ENCODE measurements around the gene PLEKHF1. TPM values are rescaled to one million over a fixed set of nuclear protein-coding genes. Genes with fewer than 3 reads are reported as not detected.
A peak's percentile ranks its signal among the peaks of the same experiment; 100 is the strongest.

The PLEKHF1 gene
- total RNA-seq, 1 experiment from 2014 or later = 15.9 TPM

DNA sequence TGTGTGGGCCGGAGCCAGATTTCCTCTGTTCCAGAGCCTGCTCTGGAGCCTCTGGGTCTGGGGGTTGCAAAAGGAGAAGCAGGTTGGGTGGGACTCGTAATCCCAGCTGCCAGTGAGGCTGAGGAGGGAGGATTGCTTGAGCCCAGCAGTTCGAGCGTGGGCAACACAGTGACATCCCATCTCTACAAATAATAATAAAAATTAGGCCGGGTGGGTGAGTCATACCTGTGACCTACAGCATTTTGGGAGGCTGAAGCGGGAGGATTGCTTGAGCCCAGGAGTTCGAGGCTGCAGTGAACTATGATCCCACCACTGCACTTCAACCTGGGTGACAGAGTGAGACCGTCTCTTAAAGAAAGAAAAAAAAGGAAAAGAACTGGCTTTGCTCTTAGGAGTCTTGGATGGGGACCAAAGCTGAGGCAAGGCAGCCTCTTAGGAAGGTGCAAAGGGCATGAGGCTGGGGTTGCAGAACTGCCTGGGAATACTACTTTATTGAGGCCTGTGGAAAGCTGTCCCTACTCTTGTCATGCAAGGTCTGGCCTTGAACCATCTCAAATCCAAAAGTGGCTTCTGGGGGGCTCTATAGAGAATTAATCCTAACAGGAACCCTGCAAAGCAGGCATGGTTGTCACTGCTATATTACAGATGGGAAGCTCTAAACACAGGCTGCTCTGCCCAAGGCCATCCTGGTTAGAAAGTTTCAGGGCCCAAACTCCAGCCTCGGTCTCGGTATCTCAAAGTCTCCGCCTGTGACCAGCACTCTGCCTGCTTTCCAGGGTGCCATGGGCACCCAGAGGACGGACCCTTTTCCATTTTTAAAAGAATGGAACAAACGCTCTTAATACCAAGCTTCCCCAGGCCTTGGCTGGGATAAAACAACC is 50.7 kb downstream of the PLEKHF1 start:
- ATAC-seq (peak; percentile 33), DNase-seq (peak; percentile 31)
- Histone ChIP-seq H3K9me2 (replicated peaks; ENCODE audit: low read length) (no peaks in the 10 kb centered on the region), H3K79me2 (ENCODE audit: low read length) (peaks cover 3% of the 10 kb centered on the region; the same call in 1 of the 2 replicates), H3K27ac (ENCODE audit: low read length) (peak overlapping the region; percentile 54), H2AFZ (ENCODE audit: low read length) (peak overlapping the region; percentile 80), H3K4me2 (ENCODE audit: low read length) (peak overlapping the region; percentile 90), H3K36me3 (ENCODE audit: low read depth, low read length) (no peaks in the 10 kb centered on the region), H4K20me1 (ENCODE audit: low read length) (no peaks in the 10 kb centered on the region), H3K9me3 (ENCODE audit: low read length) (no peaks in the 10 kb centered on the region), H3K27me3 (ENCODE audit: low read length) (no peaks in the 10 kb centered on the region), H3F3A (ENCODE audit: low read length, unreplicated experiment) (no peaks in the 10 kb centered on the region), H3K4me3 (ENCODE audit: low read length) (peak overlapping the region; percentile 80), H3K4me1 (ENCODE audit: insufficient read depth, low read length) (peaks cover 10% of the 10 kb centered on the region), H3K9ac (ENCODE audit: low read length) (peak overlapping the region; percentile 90)
- TF ChIP-seq CTCF (conservative IDR thresholded peaks at IDR 0.05; ENCODE audit: low read depth, low read length) (no peak), EZH2phosphoT487 (IDR thresholded peaks at IDR 0.05; ENCODE audit: borderline replicate concordance, low read length) (no peak), EZH2 (IDR thresholded peaks at IDR 0.05; ENCODE audit: low read length, unreplicated experiment) (no peak)
- intact Hi-C loops (cut with micrococcal nuclease) = loop anchor here (1.0 kb wide), 2 partner anchors 22 to 106 kb away; no protein-coding TSS in a partner anchor
- TSS peak; percentile 78 for BruUV-seq (replicated peaks)
- ChIA-PET CTCF (interaction anchor here (0.6 to 1.0 kb wide), 3 partner anchors 21 to 91 kb away, joined by 3 read pairs; no protein-coding TSS in a partner anchor), POLR2A (ENCODE audit: unreplicated experiment) (interaction anchor here (0.5 to 1.0 kb wide), 3 partner anchors 50 to 106 kb away, joined by 3 read pairs; no protein-coding TSS in a partner anchor)

- POLR2A ChIA-PET (ENCODE audit: unreplicated experiment) = interaction anchor here (0.6 kb wide), 1 partner anchor 89 kb away, joined by 3 read pairs; no protein-coding TSS in a partner anchor
- intact Hi-C loops (cut with micrococcal nuclease) = no loop called here
- Histone ChIP-seq H4K20me1 (ENCODE audit: low read length) (no peaks in the 10 kb centered on the region), H3K4me1 (ENCODE audit: insufficient read depth, low read length) (peaks cover 10% of the 10 kb centered on the region), H3K4me2 (ENCODE audit: low read length) (no peak overlapping the region), H3K9me2 (replicated peaks; ENCODE audit: low read length) (no peaks in the 10 kb centered on the region), H3K9me3 (ENCODE audit: low read length) (no peaks in the 10 kb centered on the region), H3F3A (ENCODE audit: low read length, unreplicated experiment) (no peaks in the 10 kb centered on the region), H3K9ac (ENCODE audit: low read length) (no peak overlapping the region), H3K4me3 (ENCODE audit: low read length) (no peak overlapping the region), H3K27ac (ENCODE audit: low read length) (no peak overlapping the region), H3K79me2 (ENCODE audit: low read length) (peaks cover 3% of the 10 kb centered on the region; the same call in 1 of the 2 replicates), H3K27me3 (ENCODE audit: low read length) (no peaks in the 10 kb centered on the region), H3K36me3 (ENCODE audit: low read depth, low read length) (no peaks in the 10 kb centered on the region), H2AFZ (ENCODE audit: low read length) (no peak overlapping the region)
- CTCF ChIA-PET = interaction anchor here (1.0 kb wide), 1 partner anchor 92 kb away, joined by 3 read pairs; no protein-coding TSS in a partner anchor
- TF ChIP-seq CTCF (conservative IDR thresholded peaks at IDR 0.05; ENCODE audit: low read depth, low read length) = no peak
- TF ChIP-seq EZH2 (IDR thresholded peaks at IDR 0.05; ENCODE audit: low read length, unreplicated experiment) = no peak
- no peak for TF ChIP-seq EZH2phosphoT487 (IDR thresholded peaks at IDR 0.05; ENCODE audit: borderline replicate concordance, low read length)
- no TSS peak for BruUV-seq (replicated peaks)
- ATAC-seq (no peak), DNase-seq (no peak)
Observed at GRCh38 chr19:29717051-29717450, 51.8 kb downstream of the PLEKHF1 start.
